GM18508 (cell line): ENCODE measurements around the gene KCND2.

Experiments
- ATAC-seq: cut with Tn5 transposase; IDR thresholded peaks from one replicate; pipeline ENCODE4 v1.9.1; 2021; ENCODE audit warnings: moderate number of reproducible peaks; ENCODE audit not compliant: insufficient read depth, unreplicated experiment

Gene KCND2

DNA sequence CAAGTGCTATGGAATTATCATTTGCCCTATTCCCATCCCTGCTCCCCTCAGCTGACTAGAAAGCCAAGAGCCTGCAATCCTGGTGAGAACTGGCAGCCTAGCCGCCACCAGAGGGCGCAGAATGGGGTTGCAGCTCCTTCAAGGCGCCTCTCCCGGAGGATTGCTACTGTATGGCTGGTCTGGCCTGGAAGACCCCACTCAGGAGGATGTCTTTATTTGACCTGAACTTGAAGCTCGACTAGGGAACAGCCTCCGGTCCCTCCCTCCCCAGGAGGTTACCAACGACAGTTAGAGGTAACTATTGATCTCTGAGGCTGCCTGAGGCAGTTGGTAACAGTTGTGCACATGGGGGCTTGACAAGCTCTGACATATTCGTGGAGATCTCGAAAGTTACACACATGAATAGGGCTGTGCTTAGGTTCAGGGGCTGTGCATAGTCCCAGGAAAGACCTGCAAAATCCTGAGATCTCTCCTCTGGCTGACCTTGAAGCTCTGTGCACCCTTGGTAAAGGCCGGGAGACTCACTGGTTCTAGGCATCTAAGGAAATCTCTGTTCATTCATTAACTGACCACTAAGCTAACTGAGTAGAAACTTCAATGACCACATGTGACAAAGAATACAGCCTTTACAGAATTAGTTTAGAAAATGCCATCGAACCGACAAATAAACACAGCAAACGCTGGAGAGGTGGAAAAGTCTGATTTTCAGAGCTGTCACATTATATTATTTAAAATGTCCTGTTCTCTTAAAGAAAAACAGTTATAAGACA is 519.3 kb downstream of the KCND2 start:
- ATAC-seq: no peak

DNA sequence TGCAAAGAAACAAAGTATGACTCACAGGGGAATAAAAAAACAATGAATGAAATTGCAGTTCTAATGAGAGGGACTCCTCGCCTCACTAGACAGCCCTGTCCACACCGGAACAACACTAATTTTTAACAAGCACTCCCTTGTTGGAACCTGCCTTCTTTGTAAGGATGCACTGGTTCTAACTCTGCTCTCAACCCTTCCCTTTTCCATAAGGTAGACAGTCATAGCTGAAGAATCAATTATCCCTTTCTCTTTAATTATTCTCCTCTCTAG is 519.8 kb downstream of the KCND2 start:
- no peak for ATAC-seq

DNA sequence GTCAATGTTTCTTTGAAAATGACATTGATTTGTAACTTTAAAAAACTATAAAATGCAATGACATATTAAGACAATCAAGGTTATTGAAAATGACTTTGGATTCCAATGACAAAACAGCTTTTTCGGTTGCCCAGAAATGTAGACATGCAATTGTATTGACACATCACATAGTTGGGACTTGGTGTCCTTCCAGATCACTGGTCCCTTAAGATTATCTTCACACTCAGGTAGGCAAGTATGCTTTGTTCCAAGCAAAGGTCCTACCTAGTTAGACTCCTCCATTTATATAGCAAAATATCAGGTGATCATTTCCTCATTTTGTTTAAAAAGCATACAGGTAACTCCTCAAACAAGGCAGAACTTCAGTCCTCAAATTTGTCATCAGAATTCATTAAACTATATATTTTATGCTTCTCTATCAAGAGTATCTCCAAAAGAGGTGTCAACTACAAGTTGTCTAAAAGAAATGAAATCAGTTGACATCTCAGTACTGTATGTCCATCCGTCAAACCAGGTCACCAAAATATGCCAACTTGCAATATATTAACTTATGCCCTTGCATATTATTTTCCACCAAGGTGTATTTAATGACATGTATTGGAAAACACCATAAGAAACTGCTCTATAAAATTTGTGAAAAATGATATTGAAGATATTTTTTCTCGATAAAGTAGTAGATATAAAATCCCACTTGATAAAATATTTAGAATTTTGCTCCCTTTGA is 520.4 kb downstream of the KCND2 start:
- ATAC-seq: no peak

DNA sequence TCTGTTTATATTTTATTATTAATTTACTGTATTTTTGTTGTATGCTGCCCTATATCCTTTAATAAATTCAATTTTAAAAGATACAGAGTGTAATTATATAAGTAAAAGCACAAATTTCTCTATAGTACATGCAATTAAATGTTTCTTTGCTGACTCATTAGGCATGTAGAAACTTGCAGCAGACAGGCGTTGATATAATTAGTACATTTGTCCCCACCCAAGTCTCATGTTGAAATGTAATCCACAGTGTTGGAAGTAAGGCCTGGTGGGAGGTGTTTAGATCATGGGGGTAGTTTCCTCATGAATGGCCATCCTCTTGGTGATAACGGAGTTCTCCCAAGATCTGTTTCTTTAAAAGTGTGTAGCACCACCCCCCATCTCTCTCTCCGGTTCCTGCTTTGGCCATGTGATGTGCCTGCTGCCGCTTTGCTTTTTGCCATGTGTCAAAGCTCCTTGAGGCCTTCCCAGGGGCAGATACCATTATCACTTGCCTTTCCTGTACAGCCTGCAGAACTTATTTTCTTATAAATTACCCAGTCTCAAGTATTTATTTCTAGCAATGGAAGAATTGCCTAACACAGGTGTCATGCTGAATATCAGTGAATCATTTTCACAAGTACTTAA is 521.2 kb downstream of the KCND2 start:
- ATAC-seq: no peak

DNA sequence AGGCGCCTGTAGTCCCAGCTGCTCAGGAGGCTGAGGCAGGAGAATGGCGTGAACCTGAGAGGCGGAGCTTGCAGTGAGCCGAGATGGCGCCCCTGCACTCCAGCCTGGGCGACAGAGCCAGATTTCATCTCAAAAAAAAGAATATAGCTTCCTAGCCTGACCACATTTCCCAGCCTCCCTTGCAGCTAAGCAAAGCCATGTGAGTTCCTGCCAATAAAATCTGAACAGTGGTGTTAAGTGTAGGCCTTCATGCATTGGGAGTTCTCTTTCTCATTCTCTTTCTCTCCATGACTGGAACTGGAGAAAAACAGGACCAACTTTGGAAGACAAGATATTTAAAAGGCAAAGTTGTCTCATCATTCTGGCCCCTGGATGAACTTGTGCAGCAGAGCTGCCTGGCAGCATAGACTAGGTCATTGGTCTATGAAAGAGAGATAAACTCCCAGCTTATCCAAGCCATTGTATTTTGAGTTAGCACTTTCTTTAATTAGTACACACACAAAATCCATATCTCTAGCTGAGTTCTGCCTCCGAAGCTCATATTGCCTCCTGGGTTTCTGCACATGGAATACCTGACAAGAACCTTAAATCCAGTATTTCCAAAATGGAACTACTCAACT is 524.2 kb downstream of the KCND2 start:
- ATAC-seq: no peak

DNA sequence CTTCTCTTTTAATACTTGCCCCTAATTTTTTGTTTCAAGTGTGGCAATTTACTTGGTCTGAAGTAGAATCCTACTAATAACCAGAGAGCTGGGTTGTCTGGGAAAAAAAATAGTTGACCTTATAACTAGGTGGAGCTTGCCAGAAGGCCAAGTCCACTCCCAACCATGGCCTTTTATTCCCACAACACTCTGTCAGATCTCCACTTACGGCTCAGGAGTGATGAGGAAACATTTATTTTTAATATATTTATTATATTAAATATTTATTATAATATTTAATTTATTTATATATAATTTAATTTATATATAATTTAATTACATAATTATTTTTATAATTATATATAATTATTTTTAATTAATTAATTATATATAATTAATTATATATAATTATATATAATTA is 526.2 kb downstream of the KCND2 start:
- ATAC-seq: no peak
